ENCODE measurements around the gene FHOD1.

FHOD1 gene

DNA sequence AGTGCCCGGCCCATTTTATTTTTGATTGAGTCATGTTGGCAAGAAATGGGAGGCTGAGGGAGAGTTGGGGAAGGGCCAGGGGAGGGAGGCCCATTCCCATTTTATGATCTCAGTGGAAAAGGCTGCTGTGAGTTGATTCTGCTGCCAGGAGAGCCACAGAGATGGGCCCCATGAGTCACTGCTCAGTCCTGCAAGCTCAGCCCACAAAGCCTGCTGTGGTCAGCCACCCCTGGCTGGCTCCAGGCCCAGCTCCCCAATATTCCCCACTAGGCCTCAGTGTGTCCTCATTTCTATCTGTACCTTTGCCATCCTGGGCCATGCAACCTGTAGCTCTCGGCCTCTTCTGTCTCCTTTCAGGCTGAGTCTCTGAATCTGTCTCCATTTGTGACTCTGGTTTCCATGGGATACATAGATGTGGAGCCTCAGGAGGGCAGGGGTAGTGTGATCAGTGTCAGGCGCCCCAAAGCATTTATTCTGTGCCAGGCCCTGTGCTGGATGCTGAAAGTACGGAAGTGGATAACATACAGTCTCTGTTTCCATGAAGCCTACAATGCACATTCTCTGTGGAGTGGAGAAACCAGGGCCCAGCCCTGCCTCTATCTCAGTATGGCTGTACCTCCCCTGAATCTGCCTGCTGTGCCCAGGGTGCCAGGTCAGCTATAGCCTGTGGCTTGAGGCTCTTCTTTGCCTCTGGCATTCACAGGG lies 30.2 kb upstream of the FHOD1 start:
- DNase-seq = peak; percentile 69

DNA sequence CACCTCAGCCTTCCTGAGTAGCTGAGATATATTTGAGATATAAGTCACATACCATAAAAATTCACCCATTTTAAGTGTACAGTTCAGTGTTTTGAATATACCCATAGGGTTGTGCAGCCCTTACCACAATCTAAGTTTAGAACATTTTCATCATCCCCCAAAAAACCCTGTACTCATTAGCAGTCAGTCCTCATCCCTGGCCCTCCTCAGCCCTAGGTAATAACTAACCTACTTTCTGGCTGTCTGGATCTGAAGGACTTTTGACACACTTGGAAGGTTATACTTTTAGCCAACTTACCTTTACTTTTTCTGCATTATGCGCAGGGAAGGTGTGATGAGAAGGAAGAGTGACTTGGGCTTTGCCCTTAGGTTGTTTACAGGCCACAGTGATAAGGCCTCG lies 28.0 kb upstream of the FHOD1 start:
- no peak for DNase-seq

DNA sequence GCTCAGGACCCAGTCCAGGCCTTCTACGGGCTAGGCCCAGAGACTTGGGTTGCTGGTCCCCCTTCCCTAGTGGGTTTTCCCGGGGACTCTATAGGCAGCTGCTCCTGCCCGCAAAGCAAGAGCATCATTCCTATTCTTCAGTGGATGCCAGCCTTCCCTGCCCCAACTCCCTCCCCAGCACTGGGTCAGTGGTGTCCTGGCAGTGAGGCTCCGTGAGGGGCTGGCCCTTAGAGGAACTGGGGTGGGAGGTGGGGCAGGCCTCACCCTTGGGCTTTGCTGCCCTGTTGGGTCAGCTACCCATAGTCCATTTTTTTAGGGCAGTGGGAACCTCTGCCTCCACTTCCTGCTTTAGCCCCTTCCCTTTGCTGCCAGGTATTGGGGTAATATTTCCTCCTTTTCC lies 24.2 kb upstream of the FHOD1 start:
- DNase-seq = no peak

DNA sequence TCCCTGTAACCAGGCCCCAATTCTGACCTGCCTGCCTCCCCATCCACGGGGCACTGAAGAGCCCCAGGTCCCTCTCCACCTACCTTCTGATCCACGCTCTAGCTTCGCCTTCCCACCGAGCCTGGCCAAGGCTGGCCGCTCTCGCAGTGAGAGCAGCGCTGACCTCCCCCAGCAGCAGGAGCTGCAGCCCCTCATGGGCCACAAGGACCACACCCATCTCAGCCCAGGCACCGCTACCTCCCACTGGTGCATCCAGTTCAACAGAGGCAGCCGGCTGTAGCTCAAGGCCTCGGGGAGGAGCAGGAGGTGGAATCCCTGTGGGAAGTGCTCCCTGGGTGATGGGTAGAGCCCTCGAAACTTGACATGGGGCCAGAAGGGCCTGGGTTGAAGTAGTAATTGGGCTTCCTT lies 23.7 kb upstream of the FHOD1 start:
- no peak for DNase-seq

DNA sequence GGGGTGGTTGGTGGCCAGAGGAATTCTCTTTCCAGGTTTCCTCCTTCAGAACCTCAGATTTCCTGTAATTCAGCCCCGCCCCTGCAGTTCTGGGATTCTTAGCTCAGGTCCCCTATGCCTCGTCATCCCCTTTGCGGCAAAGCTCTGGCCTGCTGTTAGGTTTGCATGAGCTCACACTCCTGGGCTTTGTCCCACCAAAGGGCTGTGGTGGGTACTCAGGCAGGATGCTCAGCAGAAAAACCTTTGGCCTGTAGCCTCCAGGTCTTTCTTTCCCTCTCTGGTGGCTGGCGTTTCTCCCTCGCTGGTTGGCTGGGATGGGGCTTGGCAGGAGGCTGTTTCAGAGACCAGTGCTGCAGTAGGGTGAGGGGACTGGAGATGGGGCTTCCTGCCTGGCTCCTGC lies 22.5 kb upstream of the FHOD1 start:
- no peak for DNase-seq

DNA sequence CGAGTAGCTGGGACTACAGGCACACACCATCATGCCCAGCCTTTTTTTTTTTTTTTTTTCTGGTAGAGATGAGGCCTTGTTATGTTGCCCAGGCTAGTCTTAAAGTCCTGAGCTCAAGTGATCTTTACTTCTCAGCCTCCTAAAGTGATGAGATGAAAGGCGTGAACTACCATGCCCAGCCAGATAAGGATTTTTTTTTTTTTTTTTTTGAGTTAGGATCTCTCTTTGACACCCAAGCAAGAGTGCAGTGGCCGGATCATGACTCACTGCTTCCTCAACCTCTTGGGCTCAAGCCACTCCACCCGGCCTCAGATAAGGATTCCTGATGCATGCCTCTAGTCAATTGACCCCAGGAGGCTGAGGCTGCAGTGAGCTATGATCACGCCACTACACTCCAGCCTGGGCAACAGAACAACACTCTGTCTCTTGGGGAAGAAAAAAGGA lies 20.9 kb upstream of the FHOD1 start:
- DNase-seq = peak; percentile 99

DNA sequence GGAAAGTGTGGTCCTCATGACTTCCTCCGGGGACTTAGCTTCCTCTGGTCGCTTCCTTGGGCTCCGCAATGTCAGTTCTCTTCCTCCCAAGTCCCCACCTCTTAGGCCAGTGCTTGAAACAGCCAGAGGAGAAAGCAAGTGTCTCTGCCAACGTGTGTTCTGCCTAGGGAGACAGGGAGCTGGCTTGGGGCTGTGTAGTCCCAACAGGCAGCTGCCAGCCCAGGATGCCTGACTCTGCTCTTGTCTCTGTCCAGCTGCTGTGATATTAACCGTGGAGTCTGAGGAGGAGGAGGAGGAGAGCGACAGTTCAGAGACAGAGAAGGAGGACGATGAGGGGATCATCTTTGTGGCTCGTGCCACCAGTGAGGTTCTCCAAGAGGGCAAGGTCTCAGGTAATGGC lies 18.6 kb upstream of the FHOD1 start:
- DNase-seq = no peak

DNA sequence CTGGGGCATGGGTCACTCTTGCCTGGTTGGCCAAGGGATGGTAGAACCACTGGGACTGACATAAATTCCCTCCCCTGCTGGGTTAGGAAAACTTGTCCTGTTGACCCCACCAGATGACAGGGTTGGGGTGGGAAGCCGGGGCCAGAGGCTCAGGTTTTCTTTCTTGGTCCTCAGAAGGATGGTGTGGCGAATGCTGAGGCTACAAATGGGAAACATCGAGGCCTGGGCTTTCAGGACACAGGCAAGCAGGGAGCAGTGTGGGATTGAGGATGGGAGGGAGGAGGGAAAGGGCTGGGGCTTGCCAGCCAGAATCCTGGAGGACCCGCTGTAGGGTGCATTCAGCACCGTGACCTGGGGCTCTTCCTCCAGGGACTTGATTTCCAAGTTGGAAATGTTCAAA lies 17.6 kb upstream of the FHOD1 start:
- no peak for DNase-seq

DNA sequence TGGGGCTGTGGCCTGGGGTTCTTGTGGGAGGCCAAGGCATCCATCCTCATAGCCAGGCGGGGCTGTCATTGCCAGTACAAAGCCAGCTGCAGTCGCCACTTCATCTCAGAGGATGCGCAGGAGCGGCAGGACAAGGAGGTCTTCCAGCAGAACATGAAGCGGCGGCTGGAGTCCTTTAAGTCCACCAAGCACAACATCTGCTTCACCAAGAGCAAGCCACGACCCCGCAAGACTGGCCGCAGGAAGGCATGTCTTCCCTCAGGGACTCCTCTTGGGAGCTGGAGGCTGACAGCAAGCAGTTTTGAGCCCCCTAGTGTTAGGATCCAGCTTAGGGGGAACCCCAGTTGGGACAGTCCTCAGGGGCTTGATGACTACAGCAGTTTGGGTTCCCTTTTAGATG lies 17.0 kb upstream of the FHOD1 start:
- peak; percentile 33 for DNase-seq

DNA sequence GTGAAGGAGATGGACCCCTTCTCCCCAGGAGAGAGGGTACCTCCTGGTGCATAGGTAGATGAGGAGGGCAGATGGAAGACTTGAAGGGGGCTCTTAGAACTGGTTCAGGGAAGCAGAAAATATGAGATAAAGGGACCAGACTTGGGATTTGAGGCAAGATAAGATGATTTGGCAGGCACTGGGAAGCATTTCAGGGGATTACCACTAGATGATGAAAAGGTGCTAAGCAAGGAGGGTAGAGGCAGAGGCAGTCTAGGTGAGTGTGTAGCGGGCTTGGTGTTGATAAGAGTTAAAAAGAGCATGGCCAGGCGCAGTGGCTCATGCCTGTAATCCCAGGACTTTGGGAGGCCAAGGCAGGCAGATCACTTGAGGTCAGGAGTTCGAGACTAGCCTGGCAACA lies 15.9 kb upstream of the FHOD1 start:
- no peak for DNase-seq

DNA sequence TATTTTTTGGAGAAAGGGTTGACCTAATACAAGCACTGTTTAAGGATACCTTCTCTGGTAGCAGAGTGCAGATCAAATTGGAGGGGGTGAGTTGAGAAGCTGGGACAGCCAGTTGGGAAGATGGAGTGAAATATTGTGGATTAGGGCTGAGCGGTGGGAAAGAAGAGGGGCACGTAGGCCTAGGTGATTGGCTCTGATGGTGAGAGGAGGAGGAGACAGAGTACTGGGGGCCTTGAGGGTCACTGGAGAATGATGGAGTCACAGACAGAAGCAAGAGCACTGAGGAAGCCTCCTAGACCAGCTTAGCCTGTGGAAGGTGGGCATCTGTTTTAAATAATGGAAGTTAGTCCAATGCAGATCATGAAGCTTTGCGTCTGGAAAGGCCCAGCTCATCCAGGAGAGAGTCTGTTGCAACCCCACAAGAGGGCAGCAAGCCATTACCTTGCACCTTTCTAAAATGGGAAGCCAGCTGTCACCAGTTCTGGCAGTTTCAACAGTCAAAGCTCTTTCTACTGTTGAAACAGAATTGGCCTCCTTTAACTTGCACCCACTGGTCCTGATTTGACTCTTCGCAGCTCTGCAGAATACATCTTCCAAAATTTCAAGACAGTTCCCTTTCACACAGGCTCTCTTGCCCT lies 13.3 kb upstream of the FHOD1 start:
- peak; percentile 75 for DNase-seq

DNA sequence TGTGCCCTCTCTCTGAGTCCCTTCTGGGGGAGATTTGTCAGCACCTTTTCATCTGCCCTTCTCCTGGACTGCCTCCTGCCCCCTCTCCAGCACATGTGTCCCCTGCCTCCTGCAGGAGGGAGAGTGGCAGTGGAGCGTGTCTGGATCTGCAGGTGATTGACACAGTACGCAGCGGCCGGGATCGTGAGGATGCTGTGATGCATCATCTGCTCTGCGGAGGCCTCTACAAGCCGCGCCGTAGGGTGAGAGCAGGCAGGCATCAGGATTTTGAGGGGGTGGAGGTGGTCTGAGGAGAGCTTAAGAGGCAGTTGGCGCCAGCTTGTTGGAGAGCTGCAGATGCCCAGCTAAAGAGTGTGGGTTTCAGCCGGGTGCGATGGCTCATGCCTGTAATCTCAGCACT lies 12.4 kb upstream of the FHOD1 start:
- no peak for DNase-seq

DNA sequence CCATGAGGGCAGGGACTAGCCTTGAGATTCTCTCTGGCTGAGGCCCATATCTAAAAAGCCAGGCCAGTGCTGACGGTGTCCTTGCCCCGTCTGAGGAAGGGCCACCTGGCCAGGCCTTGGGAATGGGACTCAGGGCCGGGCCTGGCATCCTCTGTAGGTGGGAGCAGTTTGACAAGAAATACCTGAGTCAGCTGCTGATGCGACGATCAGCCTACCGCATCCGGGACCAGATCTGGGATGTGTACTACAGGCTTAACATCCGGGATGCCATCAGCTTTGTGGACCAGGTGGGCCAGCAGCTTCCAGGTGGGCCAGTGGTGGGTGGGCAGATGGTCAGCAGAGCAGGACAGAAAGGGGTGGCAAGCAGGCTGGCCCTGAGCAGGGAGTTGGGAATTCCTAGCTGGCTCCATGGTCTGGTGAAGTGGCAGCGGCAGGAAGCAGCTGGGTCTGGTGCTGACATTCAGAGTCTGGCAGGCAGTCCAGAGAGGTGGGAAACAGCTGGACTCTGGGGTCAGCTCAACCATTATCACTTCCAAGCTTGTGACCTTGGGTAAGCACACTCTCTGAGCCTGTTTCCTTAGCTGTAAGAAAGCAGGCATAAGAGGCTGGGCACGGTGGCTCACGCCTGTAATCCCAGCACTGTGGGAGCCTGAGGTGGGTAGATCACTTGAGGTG lies 11.0 kb upstream of the FHOD1 start:
- no peak for DNase-seq

DNA sequence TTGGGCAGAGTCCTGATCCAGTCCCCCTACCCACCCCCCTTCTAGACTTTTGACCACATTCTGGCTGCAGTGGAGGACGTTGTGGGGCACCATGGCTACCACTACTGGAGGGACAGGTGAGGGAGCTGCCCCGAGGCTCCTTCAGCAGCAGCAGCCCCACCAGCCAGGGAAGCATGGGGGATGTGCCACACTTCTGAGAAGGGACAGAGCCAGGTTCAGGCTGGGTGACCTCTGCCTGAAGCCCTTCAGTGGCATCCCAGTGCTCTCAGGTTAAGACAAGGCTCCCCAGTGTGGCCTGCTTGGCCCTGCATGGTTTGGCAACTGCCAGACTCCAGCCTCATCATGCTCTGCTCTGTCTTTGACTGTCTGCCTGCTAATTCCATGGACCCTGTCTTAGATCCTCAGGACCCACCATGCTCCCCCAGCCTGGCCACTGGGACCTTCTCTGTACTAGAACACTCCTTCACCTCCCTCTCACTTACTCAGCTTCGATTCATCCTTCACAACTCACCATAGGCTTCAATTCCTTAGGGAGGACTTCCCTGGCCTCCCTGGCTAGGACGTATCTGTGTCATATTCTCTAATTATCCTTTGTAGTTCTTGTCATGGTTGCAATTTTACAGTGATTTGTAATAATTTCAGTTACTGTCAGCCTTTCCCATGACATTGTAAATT lies 10.3 kb upstream of the FHOD1 start:
- no peak for DNase-seq

DNA sequence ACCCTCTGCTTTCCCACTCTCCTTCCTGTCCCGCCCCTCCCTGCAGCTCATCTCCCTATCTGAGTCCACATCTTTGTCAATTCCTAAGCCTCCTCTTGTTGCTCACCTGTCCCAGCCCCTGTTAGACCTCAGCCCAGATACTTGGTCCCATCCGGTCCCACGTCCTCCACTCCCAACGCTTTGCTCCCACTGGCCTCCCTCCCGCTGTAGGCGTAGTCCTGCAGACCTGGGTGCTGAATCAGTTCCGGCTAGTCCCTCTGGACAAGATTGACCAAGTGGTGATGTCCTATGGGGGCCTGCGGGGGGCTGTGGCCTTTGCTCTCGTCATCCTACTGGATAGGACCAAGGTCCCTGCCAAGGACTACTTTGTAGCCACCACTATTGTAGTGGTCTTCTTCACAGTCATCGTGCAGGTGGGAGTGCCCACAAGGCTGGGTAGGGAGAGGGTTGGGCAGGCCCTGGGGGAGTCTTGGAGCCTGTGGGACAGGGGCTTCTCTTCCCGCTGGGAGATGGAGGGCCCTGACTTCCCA lies 9.5 kb upstream of the FHOD1 start:
- no peak for DNase-seq

DNA sequence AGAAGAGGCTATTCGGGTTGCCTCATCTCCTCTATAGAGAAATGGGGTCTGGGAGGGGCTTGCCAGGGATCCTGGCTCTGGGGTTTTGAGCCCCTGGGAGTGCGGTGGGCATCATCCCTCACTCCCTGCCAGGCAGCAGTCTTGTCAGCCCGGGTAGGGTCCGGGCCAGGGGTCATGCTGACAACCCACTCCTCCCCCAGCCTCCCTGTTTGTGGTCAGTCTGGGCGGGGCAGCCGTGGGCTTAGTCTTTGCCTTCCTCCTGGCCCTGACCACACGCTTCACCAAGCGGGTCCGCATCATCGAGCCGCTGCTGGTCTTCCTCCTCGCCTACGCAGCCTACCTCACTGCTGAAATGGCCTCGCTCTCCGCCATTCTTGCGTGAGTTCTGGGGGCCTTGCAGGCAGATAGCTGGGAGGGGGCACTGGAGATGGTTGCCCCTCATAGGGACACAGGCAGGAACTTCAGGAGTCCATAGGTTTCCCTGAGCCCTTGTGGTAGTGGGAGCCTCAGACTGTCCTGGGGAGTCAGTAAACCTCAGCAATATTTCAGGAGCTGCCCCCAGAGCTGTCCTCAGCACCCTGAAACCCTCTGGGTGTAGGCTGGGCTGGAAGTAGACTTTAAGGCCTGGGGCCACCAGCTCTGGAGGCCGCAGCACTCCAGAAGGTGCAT lies 8.4 kb upstream of the FHOD1 start:
- DNase-seq = no peak

DNA sequence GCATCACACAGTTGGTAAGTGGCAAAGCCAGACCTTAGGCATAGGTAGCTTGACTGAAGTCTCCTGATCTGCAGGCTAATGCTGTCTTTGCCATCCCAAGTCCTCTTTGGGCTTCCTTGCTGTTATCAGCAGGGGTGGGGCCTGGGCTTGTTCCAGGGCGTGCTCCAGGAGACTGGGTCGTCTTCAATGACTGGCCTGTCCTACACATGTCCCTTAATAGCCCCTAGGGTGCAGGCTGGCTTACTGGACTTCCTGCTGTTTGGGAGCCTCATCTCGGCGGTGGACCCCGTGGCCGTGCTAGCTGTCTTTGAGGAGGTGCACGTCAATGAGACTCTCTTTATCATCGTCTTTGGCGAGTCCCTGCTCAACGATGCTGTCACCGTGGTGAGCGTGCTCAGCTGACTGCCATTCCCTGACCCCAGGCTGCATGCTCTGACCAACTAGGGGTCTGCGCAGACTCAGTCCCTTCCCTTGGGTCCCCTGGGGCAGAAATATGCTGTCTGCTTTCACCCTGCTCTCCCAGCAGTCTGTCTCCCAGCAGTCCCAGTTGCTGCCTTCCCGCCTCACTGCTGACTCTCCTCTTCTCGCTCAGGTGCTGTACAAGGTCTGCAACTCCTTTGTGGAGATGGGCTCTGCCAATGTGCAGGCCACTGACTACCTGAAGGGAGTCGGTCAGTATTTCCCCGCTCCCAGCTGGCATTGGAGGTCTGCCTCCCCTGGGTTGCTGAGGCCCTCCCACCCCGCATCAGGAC lies 7.7 kb upstream of the FHOD1 start:
- peak; percentile 62 for DNase-seq

DNA sequence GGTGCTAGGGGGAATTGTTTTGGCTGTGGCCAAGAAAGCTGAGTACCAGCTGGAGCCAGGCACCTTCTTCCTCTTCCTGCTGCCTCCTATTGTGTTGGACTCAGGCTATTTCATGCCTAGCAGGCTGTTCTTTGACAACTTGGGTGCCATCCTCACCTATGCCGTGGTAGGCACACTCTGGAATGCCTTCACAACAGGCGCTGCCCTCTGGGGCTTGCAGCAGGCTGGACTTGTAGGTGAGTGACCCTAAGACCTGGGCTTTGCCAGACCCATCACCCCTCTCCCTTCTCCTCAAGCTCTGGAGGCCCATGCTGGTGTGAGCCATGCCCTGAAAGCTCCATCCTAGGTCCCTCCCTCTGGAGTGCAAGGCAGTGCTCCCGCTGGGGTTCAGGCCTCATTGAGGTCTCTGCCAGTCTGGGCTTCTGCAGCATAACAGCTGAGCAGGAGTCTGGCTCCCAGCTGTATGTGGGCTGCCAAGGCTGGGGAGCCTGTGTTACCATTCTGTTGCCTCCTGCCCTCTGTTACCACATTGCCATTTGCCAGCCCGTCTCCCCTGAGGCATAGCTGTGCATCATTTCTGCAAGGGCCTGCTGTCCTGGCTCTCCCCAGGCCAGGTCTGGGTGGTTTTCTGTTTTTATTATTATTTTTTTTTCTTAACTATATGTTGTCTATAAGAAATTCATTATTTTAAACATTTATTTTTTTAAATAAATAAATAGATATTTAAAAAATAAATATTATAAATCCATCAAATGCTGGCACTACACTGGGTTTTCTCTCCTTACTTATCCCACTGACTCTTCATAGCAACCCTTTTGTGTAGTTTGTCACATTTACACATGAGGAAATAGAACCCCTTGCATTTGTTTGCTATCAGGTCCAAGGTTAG lies 5.6 kb upstream of the FHOD1 start:
- no peak for DNase-seq

DNA sequence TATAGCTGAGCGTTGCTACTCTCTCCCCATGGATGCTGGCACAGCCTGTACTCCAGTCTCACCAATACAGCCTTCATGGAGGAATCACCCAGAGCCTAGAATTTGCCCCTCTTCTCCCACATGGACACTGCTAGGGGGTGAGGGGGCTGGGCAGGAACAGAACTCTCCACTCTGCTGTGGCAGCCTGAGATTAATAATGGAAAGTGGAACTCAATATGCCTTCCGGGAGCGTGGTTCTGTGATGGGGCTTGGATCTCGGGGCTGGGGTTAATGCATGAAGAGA lies 2.7 kb upstream of the FHOD1 start:
- no peak for DNase-seq

DNA sequence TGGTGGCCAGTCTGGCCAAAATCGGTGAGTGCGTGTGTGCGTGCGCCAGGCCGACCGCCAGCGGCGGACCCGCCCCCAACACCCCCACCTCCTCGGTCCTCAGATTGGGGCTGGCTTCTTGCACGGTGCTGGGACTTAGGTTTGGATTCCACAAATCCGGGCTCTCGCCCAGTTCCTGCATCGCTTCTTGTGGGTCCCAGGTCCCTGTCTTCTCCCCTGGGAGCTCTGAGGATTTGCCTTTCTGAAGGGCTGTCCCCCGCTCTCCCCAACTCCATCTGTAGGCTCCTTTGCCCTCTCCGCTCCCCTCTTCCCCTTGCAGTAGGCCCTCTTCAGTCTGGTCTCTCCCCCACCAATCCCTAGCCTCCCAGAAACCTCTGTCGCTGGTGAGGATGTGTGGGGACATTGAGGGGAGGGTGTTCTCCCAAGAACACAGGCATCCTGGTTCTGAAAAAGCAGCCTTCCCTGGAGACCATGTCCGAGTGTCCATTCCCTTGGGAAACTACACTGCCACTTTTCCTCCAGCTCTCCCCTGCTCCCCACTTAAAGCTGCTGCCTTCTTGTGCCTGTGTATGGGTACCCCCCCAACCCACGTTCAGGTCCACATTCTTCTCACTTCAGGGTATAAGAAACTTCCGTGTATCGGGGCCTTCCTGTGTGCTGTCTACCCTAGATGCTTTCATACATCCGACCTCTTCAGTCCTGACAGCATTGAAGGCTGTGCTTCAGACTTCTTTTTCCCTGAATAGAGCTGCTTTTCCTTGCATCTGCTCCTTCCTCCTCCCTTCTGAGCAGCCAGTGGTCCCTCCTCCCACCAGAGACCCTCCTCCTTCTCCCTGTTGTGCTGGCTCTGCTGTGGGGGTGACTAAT lies 2.1 kb upstream of the FHOD1 start:
- no peak for DNase-seq
